Hepatocyte (in vitro differentiated cells): ENCODE measurements around the gene CTNNA2. TPM values are rescaled to one million over a fixed set of nuclear protein-coding genes. Genes with fewer than 3 reads are reported as not detected.

Experiments used
- DNase-seq: peaks from one replicate; pipeline ENCODE4 v3.0.0-alpha.2; 2016; ENCODE audit warnings: low spot score
- H2AFZ ChIP-seq: fragments of 200-600 bp; sonication (generic); 2 replicates; pipeline ENCODE4 v1.6.0; 2016; ENCODE audit warnings: antibody characterized with exemption, mild to moderate bottlenecking
- H3K27ac ChIP-seq: fragments of 200-600 bp; sonication (generic); 2 replicates; pipeline ENCODE4 v1.5.1; 2016; ENCODE audit warnings: mild to moderate bottlenecking
- H3K27me3 ChIP-seq: fragments of 200-600 bp; sonication (generic); 2 replicates; pipeline ENCODE4 v1.6.1; 2016
- H3K36me3 ChIP-seq: fragments of 200-600 bp; sonication (generic); replicated peaks from 2 replicates; pipeline ENCODE4 v1.5.1; 2016; ENCODE audit warnings: low read depth; ENCODE audit not compliant: insufficient read depth
- H3K4me1 ChIP-seq: fragments of 200-600 bp; sonication (generic); 2 replicates; pipeline ENCODE4 v1.5.1; 2016; ENCODE audit warnings: mild to moderate bottlenecking, moderate library complexity; ENCODE audit not compliant: insufficient read depth
- H3K4me2 ChIP-seq: fragments of 200-600 bp; sonication (generic); 2 replicates; pipeline ENCODE4 v1.6.0; 2016
- H3K4me3 ChIP-seq: fragments of 200-600 bp; sonication (generic); 2 replicates; pipeline ENCODE4 v1.5.1; 2016; ENCODE audit warnings: mild to moderate bottlenecking
- H3K79me2 ChIP-seq: fragments of 200-600 bp; sonication (generic); 2 replicates; pipeline ENCODE4 v1.6.0; 2017; ENCODE audit warnings: mild to moderate bottlenecking
- H3K9me2 ChIP-seq: fragments of 200-600 bp; sonication (generic); replicated peaks from 2 replicates; pipeline ENCODE4 v1.6.0; 2017; ENCODE audit warnings: mild to moderate bottlenecking; ENCODE audit not compliant: insufficient read depth
- H3K9me3 ChIP-seq: fragments of 200-600 bp; sonication (generic); 2 replicates; pipeline ENCODE4 v1.5.1; 2016; ENCODE audit warnings: low read depth, mild to moderate bottlenecking
- H4K20me1 ChIP-seq: fragments of 200-600 bp; sonication (generic); 2 replicates; pipeline ENCODE4 v1.6.0; 2016; ENCODE audit warnings: mild to moderate bottlenecking; ENCODE audit not compliant: insufficient read depth, poor library complexity, severe bottlenecking
- EZH2 ChIP-seq: fragments of 200-600 bp; sonication (generic); IDR thresholded peaks from 2 replicates; pipeline ENCODE4 v1.6.1; 2016; ENCODE audit warnings: antibody characterized with exemption, mild to moderate bottlenecking, borderline replicate concordance
- EZH2phosphoT487 ChIP-seq: fragments of 200-600 bp; sonication (generic); IDR thresholded peaks from one replicate; pipeline ENCODE4 v1.6.1; 2018; ENCODE audit warnings: antibody characterized with exemption, mild to moderate bottlenecking, low read depth, moderate library complexity; ENCODE audit not compliant: unreplicated experiment, severe bottlenecking
- WGBS: methylation state at CpG from one replicate; pipeline ENCODE4 v1.1.6; 2016; ENCODE audit warnings: low lambda C conversion rate; ENCODE audit errors: missing lambda C conversion rate; 5-methylcytosine and 5-hydroxymethylcytosine counted together
- polyA plus RNA-seq: library from polyadenylated mRNA; unstranded; fragments of >200 nt; fragmentation: Nextera tagmentation; extraction: Ambion mirVana; gene quantifications from 2 replicates; pipeline ENCODE4 v1.2.1, GENCODE V29; 2016
- total RNA-seq: library from RNA; depleted of rRNA; stranded (reverse); fragments of >200 nt; gene quantifications from 2 replicates; pipeline ENCODE4 v1.2.3, GENCODE V29; 2014
- TF ChIP-seq, protein P1 (sequence below): fragments of 200-600 bp; sonication (generic); IDR thresholded peaks from 2 replicates; pipeline ENCODE4 v1.5.1; 2016; ENCODE audit warnings: antibody characterized with exemption, mild to moderate bottlenecking; ENCODE audit not compliant: poor library complexity

CTNNA2 gene
- total and polyA plus RNA-seq, 2 experiments from 2014 or later, result 0.79 to 4.4 TPM

DNA sequence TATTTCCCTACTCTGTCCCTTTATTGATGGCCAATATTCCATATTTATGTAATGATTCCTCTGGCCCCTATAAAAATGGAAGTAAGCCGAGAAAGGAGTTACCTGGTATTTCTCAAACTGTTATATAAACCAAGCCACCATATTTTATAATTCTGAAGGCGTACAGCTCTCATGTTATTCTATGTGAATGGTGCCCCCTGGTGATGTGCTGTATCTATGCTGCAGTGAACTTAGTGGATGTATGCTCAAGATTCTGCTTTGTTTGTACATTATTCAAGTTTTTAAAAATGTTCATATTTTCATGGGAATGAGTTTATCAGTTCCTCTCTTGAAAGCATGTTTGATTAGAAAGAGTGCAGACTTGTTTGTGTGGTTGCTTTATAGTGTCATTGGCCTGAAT is 986.2 kb downstream of the CTNNA2 start:
- no peaks in the 10 kb centered on the region for H3K27me3 ChIP-seq
- H3K27ac ChIP-seq, result no peak overlapping the region
- no peaks in the 10 kb centered on the region for H3K79me2 ChIP-seq
- no peak overlapping the region for H3K4me2 ChIP-seq
- no peak for TF ChIP-seq EZH2
- TF ChIP-seq, protein P1, sequence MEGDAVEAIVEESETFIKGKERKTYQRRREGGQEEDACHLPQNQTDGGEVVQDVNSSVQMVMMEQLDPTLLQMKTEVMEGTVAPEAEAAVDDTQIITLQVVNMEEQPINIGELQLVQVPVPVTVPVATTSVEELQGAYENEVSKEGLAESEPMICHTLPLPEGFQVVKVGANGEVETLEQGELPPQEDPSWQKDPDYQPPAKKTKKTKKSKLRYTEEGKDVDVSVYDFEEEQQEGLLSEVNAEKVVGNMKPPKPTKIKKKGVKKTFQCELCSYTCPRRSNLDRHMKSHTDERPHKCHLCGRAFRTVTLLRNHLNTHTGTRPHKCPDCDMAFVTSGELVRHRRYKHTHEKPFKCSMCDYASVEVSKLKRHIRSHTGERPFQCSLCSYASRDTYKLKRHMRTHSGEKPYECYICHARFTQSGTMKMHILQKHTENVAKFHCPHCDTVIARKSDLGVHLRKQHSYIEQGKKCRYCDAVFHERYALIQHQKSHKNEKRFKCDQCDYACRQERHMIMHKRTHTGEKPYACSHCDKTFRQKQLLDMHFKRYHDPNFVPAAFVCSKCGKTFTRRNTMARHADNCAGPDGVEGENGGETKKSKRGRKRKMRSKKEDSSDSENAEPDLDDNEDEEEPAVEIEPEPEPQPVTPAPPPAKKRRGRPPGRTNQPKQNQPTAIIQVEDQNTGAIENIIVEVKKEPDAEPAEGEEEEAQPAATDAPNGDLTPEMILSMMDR, result peak; percentile 70
- no peak for TF ChIP-seq EZH2phosphoT487
- no peaks in the 10 kb centered on the region for H3K4me1 ChIP-seq
- WGBS, result 27% methylated on average over 2 of the region's 2 CpGs
- no peaks in the 10 kb centered on the region for H3K9me2 ChIP-seq
- DNase-seq, result peak; percentile 73
- no peaks in the 10 kb centered on the region for H4K20me1 ChIP-seq
- H3K9me3 ChIP-seq, result no peaks in the 10 kb centered on the region
- no peak overlapping the region for H2AFZ ChIP-seq
- no peak overlapping the region for H3K4me3 ChIP-seq
- no peaks in the 10 kb centered on the region for H3K36me3 ChIP-seq

DNA sequence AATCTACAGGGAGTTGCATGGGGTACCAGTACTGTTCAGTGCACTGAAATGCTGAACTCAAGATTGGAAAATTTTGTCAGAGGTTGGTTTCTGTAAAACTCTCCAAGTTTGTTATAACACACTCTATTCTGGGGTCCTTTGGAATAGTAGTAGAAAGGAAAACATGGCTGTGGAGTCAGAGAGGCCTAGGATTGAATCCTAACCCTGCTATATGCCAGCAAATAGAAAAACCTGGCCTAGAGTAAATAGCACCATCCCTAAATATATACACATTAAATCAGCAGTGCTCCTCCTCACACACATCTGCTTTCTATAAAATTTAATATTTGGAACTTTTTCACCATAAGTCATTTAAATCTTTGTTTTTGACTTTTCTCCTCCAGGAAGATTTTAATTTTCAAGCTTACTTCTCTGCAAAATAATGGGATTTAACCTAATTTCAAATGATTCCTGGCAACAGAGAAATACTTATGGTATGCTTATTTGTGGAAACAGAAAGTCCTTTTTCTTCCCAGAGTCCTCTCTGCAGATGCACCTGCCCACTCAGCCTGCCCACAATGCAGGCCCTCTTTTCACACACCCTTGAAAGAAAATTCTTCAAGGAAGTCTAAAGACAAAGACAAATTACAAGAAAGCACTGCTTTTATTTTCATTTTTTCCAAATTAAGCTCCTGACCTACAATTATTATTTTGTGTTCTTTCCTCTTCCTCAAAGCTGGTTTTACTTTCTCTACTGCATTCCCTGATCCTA is 989.2 kb downstream of the CTNNA2 start:
- Histone ChIP-seq H3K27ac (no peak overlapping the region), H3K79me2 (no peaks in the 10 kb centered on the region), H3K27me3 (no peaks in the 10 kb centered on the region), H3K36me3 (no peaks in the 10 kb centered on the region), H3K9me3 (no peaks in the 10 kb centered on the region), H3K4me2 (no peak overlapping the region), H3K4me3 (no peak overlapping the region), H3K4me1 (no peaks in the 10 kb centered on the region), H4K20me1 (no peaks in the 10 kb centered on the region), H2AFZ (no peak overlapping the region), H3K9me2 (no peaks in the 10 kb centered on the region)
- TF ChIP-seq EZH2phosphoT487, result no peak
- TF ChIP-seq EZH2, result no peak
- TF ChIP-seq, protein P1, result no peak
- DNase-seq, result no peak

DNA sequence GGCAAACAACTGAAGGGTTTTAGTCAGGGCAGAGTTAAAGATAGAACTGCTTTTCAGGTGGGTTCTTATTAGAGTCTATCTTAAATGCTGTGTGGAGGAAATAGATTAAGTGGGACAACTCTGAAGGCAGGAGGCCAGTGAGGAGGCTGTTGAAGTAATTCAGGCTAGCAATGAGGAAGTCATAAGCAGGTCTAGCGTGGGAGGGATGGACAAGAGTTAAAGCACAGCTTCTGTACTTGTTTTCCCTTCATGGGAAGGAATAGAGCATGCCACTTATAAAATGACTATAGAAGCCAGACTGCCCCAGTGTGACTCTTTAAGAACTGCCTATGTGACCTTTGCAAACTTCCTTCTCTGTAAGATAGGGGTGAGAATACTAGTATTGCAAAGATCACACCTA is 993.7 kb downstream of the CTNNA2 start:
- Histone ChIP-seq H2AFZ (no peak overlapping the region), H3K4me3 (no peak overlapping the region), H3K36me3 (no peaks in the 10 kb centered on the region), H3K4me1 (no peaks in the 10 kb centered on the region), H3K79me2 (no peaks in the 10 kb centered on the region), H3K9me2 (no peaks in the 10 kb centered on the region), H3K27me3 (no peaks in the 10 kb centered on the region), H3K9me3 (no peaks in the 10 kb centered on the region), H3K4me2 (no peak overlapping the region), H4K20me1 (no peaks in the 10 kb centered on the region), H3K27ac (no peak overlapping the region)
- no peak for DNase-seq
- WGBS, result 71% methylated on average over 1 of the region's 1 CpG
- no peak for TF ChIP-seq EZH2
- TF ChIP-seq EZH2phosphoT487, result no peak
- TF ChIP-seq, protein P1, result no peak
